Measurements from ENCODE around the gene BAD. TPM values are rescaled to one million over a fixed set of nuclear protein-coding genes. Genes with fewer than 3 reads are reported as not detected.

The BAD gene
- total RNA-seq, 2 experiments from 2014 or later = 21.2 to 74.2 TPM

DNA sequence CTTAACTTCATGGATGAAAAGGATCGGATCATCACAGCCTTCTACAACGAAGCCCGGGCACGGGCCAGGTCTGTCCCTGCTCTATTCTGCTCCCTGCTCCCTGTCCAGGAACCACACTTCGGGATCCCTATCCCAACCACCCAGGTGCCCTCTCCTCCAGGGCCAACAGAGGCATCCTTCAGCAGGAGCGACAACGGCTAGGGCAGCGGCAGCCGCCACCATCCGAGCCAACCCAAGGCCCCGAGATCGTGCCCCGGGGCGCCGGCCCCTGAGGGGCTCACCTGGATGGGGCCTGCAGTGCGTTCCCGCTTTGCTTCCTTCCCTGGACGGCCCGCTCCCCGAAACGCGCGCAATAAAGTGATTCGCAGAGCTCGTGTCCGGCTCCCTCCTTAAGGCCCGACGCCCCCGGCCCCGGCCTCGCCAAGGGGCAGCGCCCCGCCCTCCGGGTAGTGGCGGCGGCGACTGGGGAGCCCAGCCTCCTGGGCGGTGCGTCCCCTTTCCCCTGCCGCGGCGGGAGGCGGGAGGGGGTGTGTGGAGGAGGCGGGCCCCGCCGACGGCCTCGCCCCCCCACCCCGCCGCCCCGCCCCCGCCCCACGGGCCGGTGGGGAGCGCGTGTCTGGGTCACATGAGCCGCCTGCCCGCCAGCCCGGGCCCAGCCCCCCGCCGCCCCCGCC lies 50.4 kb downstream of the BAD start, which contains the start of gene VEGFB:
Gene VEGFB (plus strand): TSS at position 672 of the 674 bp plus-strand sequence. CDS start 250 bp downstream, outside the sequence.
- H3K9me3 ChIP-seq (ENCODE audit: low read length) = no peaks in the 10 kb centered on the region
- DNase-seq (ENCODE audit: low spot score) = peak; percentile 67
- H2AFZ ChIP-seq (ENCODE audit: low read length) = peak within 1 kb of the TSS; percentile 18; the same call in 1 of the 2 replicates
- BruUV-seq (replicated peaks) = no TSS peak
- ChIA-PET POLR2A (interaction anchor here (0.6 kb wide), 1 partner anchor 77 kb away, joined by 4 read pairs; no protein-coding TSS in a partner anchor), CTCF (ENCODE audit: unreplicated experiment) (no interaction called here)
- H3K9me2 ChIP-seq (ENCODE audit: insufficient read depth, low read length) = no peaks in the 10 kb centered on the region
- H4K20me1 ChIP-seq (ENCODE audit: insufficient read depth, low read length) = no peaks in the 10 kb centered on the region
- no peaks in the 10 kb centered on the region; the same call in 1 of the 2 replicates for H3K79me2 ChIP-seq (ENCODE audit: insufficient read depth, low read depth, low read length)
- intact Hi-C loops (cut with micrococcal nuclease; ENCODE audit: unreplicated experiment) = no loop called here
- peaks cover 18% of the 10 kb centered on the region for H3K36me3 ChIP-seq (ENCODE audit: insufficient read depth, low read length)
- peak within 1 kb of the TSS; percentile 33 for H3K27ac ChIP-seq (ENCODE audit: low read depth, low read length, poor library complexity, severe bottlenecking)
- H3K4me1 ChIP-seq (ENCODE audit: insufficient read depth, low read length, poor library complexity, severe bottlenecking) = peaks cover 52% of the 10 kb centered on the region
- TF ChIP-seq, protein P1, sequence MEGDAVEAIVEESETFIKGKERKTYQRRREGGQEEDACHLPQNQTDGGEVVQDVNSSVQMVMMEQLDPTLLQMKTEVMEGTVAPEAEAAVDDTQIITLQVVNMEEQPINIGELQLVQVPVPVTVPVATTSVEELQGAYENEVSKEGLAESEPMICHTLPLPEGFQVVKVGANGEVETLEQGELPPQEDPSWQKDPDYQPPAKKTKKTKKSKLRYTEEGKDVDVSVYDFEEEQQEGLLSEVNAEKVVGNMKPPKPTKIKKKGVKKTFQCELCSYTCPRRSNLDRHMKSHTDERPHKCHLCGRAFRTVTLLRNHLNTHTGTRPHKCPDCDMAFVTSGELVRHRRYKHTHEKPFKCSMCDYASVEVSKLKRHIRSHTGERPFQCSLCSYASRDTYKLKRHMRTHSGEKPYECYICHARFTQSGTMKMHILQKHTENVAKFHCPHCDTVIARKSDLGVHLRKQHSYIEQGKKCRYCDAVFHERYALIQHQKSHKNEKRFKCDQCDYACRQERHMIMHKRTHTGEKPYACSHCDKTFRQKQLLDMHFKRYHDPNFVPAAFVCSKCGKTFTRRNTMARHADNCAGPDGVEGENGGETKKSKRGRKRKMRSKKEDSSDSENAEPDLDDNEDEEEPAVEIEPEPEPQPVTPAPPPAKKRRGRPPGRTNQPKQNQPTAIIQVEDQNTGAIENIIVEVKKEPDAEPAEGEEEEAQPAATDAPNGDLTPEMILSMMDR (conservative IDR thresholded peaks at IDR 0.05; ENCODE audit: low read length) = no peak
- TF ChIP-seq EZH2phosphoT487 (IDR thresholded peaks at IDR 0.05; ENCODE audit: borderline replicate concordance, low read depth, low read length) = no peak
- peak within 1 kb of the TSS; percentile 74 for H3K4me3 ChIP-seq (ENCODE audit: low read depth, low read length, poor library complexity, severe bottlenecking)
- H3K4me2 ChIP-seq (ENCODE audit: low read length) = peak within 1 kb of the TSS; percentile 82

DNA sequence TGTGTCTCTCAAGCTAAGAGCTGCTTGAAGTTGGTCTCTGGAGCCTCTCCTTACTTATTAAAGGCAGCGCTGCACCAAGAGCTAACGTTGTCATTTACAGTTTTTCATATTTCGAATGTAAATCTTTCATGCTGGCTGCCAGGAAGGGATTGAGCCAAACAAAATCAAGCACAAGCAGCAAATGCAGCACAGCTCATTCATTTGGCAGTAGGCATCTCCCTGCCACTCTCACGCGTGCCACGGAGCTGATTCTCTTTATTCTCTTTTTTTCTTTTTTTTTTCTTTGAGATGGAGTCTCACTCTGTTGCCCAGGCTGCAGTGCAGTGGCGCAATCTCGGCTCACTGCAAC lies 51.5 kb downstream of the BAD start:
- H3K9me2 ChIP-seq (ENCODE audit: insufficient read depth, low read length) = no peaks in the 10 kb centered on the region
- H3K4me3 ChIP-seq (ENCODE audit: low read depth, low read length, poor library complexity, severe bottlenecking) = no peak overlapping the region
- H3K4me1 ChIP-seq (ENCODE audit: insufficient read depth, low read length, poor library complexity, severe bottlenecking) = peaks cover 44% of the 10 kb centered on the region
- intact Hi-C loops (cut with micrococcal nuclease; ENCODE audit: unreplicated experiment) = no loop called here
- H3K27ac ChIP-seq (ENCODE audit: low read depth, low read length, poor library complexity, severe bottlenecking) = no peak overlapping the region
- no peak overlapping the region for H3K4me2 ChIP-seq (ENCODE audit: low read length)
- H3K36me3 ChIP-seq (ENCODE audit: insufficient read depth, low read length) = peaks cover 9% of the 10 kb centered on the region; the same call in 1 of the 2 replicates
- ChIA-PET CTCF (ENCODE audit: unreplicated experiment) (interaction anchor here (0.6 kb wide), 1 partner anchor 219 kb away, joined by 3 read pairs; no protein-coding TSS in a partner anchor), POLR2A (interaction anchor here (1.2 to 1.3 kb wide), 2 partner anchors 8 to 27 kb away, joined by 4 to 5 read pairs; partner anchors contain the start of genes FERMT3 and FKBP2)
- H4K20me1 ChIP-seq (ENCODE audit: insufficient read depth, low read length) = no peaks in the 10 kb centered on the region
- TF ChIP-seq, protein P1 (conservative IDR thresholded peaks at IDR 0.05; ENCODE audit: low read length) = no peak
- no peak for TF ChIP-seq EZH2phosphoT487 (IDR thresholded peaks at IDR 0.05; ENCODE audit: borderline replicate concordance, low read depth, low read length)
- no peaks in the 10 kb centered on the region for H3K9me3 ChIP-seq (ENCODE audit: low read length)
- no peaks in the 10 kb centered on the region; the same call in 1 of the 2 replicates for H3K79me2 ChIP-seq (ENCODE audit: insufficient read depth, low read depth, low read length)
- no peak for DNase-seq (ENCODE audit: low spot score)
- BruUV-seq (replicated peaks) = no TSS peak
- no peak overlapping the region for H2AFZ ChIP-seq (ENCODE audit: low read length)

Measured in OCI-LY7 (cell line).